NCI-H748 (cell line): ENCODE results near the gene GTF2F2.
"Not testable (repeated sequence)": the region's sequence is repeated elsewhere in the genome, so short reads cannot be mapped to it uniquely, and the experiment has no call there.

ENCODE experiments used
- DNase-seq: peaks from one replicate; lab custom pipeline; 2025; ENCODE audit not compliant: unreplicated experiment; lab: John Stamatoyannopoulos, UW

Gene GTF2F2

DNA sequence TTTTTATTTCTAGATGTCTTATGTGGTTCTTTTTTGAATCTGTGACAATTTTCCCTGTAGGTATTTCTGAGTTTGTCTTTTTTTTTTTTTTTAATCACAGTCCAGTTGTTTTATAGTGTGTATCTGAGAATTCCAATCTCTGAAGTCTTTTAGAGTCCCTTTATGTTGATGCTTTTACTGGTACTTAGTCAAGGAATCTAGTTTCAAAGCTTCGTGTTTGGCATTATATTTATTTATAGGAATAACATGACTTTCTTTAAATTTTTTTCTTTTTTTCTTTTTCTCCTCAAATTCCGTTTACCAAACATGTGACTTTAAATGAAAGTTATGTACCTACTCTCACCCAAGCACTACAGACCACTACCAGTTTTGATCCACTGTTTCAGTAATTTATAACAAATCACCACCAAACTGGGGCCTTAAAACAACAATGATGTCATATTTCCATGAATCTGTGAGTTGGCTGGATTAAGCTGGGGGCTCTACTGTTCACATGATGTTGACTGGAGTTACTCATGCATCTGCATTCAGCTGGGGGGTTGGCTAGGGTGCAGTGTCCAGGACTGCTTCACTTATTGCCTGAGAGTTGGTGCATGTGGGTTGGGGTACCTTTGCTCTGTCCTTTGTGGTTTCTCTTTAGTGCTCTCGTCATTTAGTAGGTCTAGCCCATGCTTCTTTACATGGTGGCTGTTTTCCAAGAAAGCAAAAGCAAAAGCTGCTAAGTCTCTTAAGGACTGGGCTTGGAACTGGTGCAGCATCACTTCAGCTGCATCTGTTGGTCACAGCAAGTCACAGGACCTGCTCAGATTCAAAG lies 58.2 kb downstream of the GTF2F2 start:
- no peak for DNase-seq

DNA sequence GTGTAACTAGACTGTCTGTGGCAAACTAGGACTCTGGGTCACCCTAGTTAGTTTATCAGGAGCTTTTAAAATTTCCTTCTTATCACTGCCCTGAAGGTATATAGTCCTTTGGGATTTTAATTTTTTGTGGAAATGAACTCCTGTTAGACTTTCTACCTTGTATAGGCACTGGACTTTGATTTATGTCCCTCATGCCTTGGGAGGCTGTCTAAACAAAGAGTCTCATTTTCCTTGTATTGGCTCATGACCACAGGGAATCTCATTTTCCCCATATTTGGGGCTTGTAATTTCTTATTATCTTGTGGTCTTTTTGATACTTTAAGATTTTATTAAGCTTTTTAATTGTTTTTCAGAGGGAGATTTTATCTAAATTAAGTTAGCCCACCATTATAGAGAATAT lies 59.1 kb downstream of the GTF2F2 start:
- DNase-seq, result no peak

- DNase-seq, result no peak
These were observed 60.0 kb downstream of the GTF2F2 start for GRCh38 chr13:45180303-45180702.

- DNase-seq, result no peak
These were observed 60.6 kb downstream of the GTF2F2 start for GRCh38 chr13:45180713-45181601.

DNA sequence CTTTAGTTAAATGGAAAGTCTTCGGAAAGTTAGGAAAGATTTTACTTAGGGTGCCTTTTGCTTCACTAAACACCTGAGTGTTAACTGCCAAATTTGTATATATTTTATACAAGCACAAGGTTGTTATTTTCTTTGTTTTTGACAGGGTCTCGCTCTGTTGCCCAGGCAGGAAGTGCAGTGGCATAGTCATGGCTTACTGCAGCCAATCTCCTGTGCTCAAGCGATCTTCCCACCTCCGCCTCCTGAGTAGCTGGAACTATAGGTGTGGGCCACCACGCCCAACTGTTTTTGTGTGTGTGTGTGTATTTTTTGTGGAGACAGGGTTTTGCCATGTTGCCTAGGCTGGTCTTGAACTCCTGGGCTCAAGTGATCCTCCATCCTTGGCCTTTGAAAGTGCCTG lies 64.4 kb downstream of the GTF2F2 start:
- no peak for DNase-seq

GRCh38 chr13:45185286-45185685 lies 65.0 kb downstream of the GTF2F2 start:
- no peak for DNase-seq

DNA sequence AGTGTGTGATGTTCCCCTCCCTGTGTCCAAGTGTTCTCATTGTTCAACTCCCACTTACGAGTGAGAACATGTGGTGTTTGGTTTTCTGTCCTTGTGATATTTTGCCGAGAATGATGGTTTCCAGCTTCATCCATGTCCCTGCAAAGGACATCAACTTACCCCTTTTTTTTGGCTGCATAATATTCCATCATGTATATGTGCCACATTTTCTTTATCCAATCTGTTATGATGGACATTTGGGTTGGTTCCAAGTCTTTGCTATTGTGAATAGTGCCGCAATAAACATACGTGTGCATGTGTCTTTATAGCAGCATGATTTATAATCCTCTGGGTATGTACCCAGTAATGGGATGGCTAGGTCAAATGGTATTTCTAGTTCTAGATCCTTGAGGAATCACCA lies 68.8 kb downstream of the GTF2F2 start:
- DNase-seq, result not testable (repeated sequence)

DNA sequence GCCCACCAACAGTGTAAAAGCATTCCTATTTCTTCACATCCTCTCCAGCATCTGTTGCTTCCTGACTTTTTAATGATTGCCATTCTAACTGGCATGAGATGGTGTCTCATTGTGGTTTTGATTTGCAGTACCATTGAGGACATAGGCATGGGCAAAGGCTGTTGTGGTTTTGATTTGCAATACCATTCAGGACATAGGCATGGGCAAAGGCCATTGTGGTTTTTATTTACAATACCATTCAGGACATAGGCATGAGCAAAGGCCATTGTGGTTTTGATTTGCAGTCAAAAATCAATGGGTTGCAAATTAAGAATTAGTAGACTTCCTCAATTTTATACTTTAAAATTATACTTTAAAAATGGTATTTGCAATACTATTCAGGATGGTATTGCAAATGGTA lies 69.2 kb downstream of the GTF2F2 start:
- DNase-seq, result not testable (repeated sequence)

GRCh38 chr13:45191874-45192273 lies 71.6 kb downstream of the GTF2F2 start:
- no peak for DNase-seq

GRCh38 chr13:45194081-45194939 lies 74.0 kb downstream of the GTF2F2 start:
- DNase-seq, result no peak

- no peak for DNase-seq
These were observed 75.1 kb downstream of the GTF2F2 start for GRCh38 chr13:45195421-45195820.

- no peak for DNase-seq
These were observed 75.8 kb downstream of the GTF2F2 start for GRCh38 chr13:45196096-45196495.

GRCh38 chr13:45196622-45197021 lies 76.3 kb downstream of the GTF2F2 start:
- DNase-seq, result no peak

DNA sequence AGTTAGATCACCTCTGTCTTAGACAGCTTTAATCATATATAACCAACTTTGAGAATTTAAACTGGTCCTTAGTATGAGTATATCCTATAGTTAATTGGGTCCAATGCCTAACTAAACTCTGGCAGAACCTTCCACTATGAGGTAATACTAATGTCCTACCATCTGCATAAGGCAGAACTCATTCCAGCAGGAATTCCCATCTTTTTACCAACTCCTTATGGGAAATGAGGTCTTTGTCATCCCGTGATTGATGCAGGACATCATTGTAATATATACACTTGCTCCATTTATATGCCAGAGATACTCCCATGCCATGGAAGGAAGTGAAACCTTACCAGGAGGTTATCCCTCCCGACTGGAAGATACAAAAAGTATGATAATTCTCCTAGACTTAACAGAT lies 77.7 kb downstream of the GTF2F2 start:
- DNase-seq, result no peak

- no peak for DNase-seq
These were observed 78.6 kb downstream of the GTF2F2 start for GRCh38 chr13:45198924-45199323.

- DNase-seq, result no peak
These were observed 79.4 kb downstream of the GTF2F2 start for GRCh38 chr13:45199711-45200110.

- DNase-seq, result no peak
These were observed 80.5 kb downstream of the GTF2F2 start, which contains the start of gene KCTD4 for GRCh38 chr13:45200701-45201232. KCTD4 (minus strand) TSS chr13:45201045; CDS start chr13:45194567, 6,478 bp downstream.

DNA sequence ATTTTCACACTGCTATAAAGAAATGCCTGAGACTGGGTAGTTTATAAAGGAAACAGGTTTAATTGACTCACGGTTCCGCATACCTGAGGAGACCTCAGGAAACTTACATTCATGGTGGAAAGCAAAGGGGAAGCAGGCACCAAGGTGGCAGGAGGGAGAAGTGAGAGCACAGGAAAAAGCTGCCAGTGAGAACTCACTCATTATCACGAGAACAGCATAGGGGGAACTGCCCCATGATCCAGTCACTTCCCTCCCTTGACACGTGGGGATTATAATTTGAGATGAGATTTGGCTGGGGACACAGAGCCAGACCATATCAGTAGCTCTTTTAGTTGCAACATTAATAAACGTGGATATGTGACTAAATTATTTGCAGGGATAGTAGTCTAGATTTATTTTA lies 84.8 kb downstream of the GTF2F2 start:
- DNase-seq, result no peak

GRCh38 chr13:45206340-45206739 lies 86.0 kb downstream of the GTF2F2 start:
- no peak for DNase-seq

DNA sequence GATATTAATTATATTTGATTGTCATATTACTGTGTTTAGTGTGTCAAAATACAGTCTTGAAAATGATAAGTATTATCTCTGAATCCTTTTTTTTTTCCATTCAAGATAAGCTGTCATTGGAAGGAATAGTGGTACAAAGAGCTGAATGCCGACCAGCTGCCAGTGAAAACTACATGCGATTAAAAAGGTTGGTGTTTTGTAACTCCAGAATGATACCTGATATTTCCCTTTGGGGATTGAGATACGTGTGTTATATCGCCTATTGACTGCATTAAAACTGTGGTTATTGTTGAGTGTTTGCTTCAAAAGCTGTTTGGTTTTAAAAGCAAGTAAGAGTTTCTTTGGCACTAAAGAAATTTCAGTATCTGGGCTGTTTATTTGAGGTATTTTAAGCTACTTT lies 87.0 kb downstream of the GTF2F2 start:
- no peak for DNase-seq

DNA sequence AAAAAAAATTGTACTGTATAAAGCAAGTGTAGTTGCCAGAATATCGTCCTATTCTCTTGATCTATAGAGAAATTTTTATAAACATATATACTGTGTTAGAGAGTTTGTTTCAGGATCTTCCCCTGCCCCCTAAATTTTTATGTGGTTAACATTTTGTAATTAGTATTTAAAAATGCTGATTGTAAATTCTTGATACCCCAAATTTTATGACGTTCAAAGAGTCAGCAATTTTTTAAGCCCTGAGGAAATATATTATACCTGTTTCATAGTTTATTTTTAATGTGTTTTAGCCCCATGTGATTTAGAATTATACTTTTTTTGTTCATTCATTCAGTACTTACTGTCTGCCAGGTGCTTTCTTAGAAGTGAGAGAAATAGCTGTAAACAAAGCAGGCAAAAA lies 87.8 kb downstream of the GTF2F2 start:
- DNase-seq, result no peak
